HEK293 (cell line): Measurements from ENCODE around the gene C22orf42.

Source experiments
- ZBTB26 ChIP-seq: fragments of 450-650 bp; formaldehyde crosslinking; optimal IDR thresholded peaks from 2 replicates; pipeline ENCODE3; 2016; ENCODE audit warnings: missing biosample characterization, mild to moderate bottlenecking, missing genetic modification characterization
- ZNF114 ChIP-seq: fragments of 450-650 bp; formaldehyde crosslinking; IDR thresholded peaks from 2 replicates; pipeline ENCODE4 v1.5.0; 2017; ENCODE audit warnings: missing biosample characterization, missing genetic modification characterization
- ZNF449 ChIP-seq: fragments of 450-650 bp; formaldehyde crosslinking; IDR thresholded peaks from 2 replicates; pipeline ENCODE4 v1.5.1; 2017; ENCODE audit warnings: missing biosample characterization, mild to moderate bottlenecking, missing genetic modification characterization, moderate library complexity

- TF ChIP-seq ZNF114 = no peak
- no peak for TF ChIP-seq ZNF449 (tag by site-specific recombination)
- no peak for TF ChIP-seq ZBTB26 (tag by site-specific recombination)
Measured at GRCh38 chr22:32177221-32177765, 18.2 kb upstream of the C22orf42 start.
